HG02943 (cell line): ENCODE results near the gene FAAP20.

Source experiments
- ATAC-seq: cut with Tn5 transposase; IDR thresholded peaks from one replicate; pipeline ENCODE4 v1.9.1; 2021; ENCODE audit warnings: mild to moderate bottlenecking, low read depth, moderate library complexity; ENCODE audit not compliant: unreplicated experiment

FAAP20 gene

GRCh38 chr1:2197707-2198165 is 3.2 kb upstream of the FAAP20 start:
- ATAC-seq: no peak

- no peak for ATAC-seq
Measured at GRCh38 chr1:2196901-2197638, 2.5 kb upstream of the FAAP20 start.

- no peak for ATAC-seq
Measured at GRCh38 chr1:2195785-2196184, 1.2 kb upstream of the FAAP20 start.

- peak; percentile 55 for ATAC-seq
Measured at GRCh38 chr1:2194898-2195673, 514 bp upstream of the FAAP20 start.

- no peak for ATAC-seq
Measured at GRCh38 chr1:2193514-2194281, 874 bp downstream of the FAAP20 start.

- ATAC-seq: no peak
Measured at GRCh38 chr1:2192031-2192995, 2.3 kb downstream of the FAAP20 start.

- ATAC-seq: no peak
Measured at GRCh38 chr1:2190491-2190976, 4.0 kb downstream of the FAAP20 start.

GRCh38 chr1:2189459-2190425 is 4.8 kb downstream of the FAAP20 start:
- no peak for ATAC-seq

- no peak for ATAC-seq
Measured at GRCh38 chr1:2188336-2188735, 6.2 kb downstream of the FAAP20 start.

- no peak for ATAC-seq
Measured at GRCh38 chr1:2187619-2188018, 7.0 kb downstream of the FAAP20 start.

GRCh38 chr1:2186901-2187300 is 7.7 kb downstream of the FAAP20 start:
- ATAC-seq: no peak

- ATAC-seq: no peak
Measured at GRCh38 chr1:2185880-2186855, 8.4 kb downstream of the FAAP20 start.

- no peak for ATAC-seq
Measured at GRCh38 chr1:2184934-2185333, 9.6 kb downstream of the FAAP20 start.

- ATAC-seq: no peak
Measured at GRCh38 chr1:2184531-2184930, 10.0 kb downstream of the FAAP20 start.

GRCh38 chr1:2183937-2184334 is 10.6 kb downstream of the FAAP20 start:
- no peak for ATAC-seq

- no peak for ATAC-seq
Measured at GRCh38 chr1:2182376-2182775, 12.2 kb downstream of the FAAP20 start.

GRCh38 chr1:2181752-2182151 is 12.8 kb downstream of the FAAP20 start:
- ATAC-seq: no peak

GRCh38 chr1:2181271-2181670 is 13.3 kb downstream of the FAAP20 start:
- ATAC-seq: no peak
